ENCODE data around the gene FNDC4. TPM values are rescaled to one million over a fixed set of nuclear protein-coding genes. Genes with fewer than 3 reads are reported as not detected.
"Not testable (repeated sequence)": the region's sequence is repeated elsewhere in the genome, so short reads cannot be mapped to it uniquely, and the experiment has no call there.

Gene FNDC4
- 27.5 and 34.3 TPM in 2 replicates for total RNA-seq

DNA sequence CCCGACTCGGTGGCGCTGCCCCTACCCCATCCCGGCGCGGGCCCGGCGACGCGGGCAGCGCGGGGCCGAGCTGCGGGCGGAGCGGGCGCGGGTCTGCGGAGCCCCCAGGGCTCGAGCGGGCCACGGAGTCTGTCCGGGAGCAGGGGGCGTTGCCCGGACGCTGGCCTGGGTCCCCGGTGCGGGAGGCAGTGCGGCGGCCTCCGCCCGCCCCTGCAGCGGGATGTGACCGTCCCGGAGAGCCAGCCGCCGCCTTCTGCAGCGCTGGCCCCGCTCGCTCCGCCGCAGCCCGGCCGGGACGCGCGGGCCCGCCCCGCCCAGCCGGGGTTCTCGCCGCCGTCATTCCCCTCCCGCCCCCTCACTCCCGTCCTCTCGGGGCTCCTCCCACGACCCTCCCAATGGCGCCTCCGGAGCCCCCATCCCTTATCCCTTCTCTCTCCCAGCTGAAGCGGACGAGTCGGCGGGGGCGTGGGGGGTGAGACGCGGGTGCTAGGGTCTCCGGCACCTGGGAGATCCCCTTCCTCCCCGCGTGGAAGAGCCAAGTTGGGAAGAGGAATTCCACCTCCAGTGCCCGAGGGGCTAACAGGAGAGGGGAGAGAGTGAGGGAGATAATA, at the start of gene FNDC4:
FNDC4 (minus strand) TSS at position 257 of the 611 bp plus-strand sequence. CDS start 521 bp downstream, outside the sequence.
- no peak for DNase-seq (ENCODE audit: extremely low read depth, low read depth, low spot score)

- DNase-seq (ENCODE audit: extremely low read depth, low read depth, low spot score): no peak
Observed at GRCh38 chr2:27544143-27544821, 49.3 kb upstream of the FNDC4 start.

GRCh38 chr2:27539649-27540048, 44.6 kb upstream of the FNDC4 start:
- not testable (repeated sequence) for DNase-seq (ENCODE audit: extremely low read depth, low read depth, low spot score)

GRCh38 chr2:27538839-27539450, 43.9 kb upstream of the FNDC4 start:
- DNase-seq (ENCODE audit: extremely low read depth, low read depth, low spot score): not testable (repeated sequence)

GRCh38 chr2:27537287-27537686, 42.3 kb upstream of the FNDC4 start:
- DNase-seq (ENCODE audit: extremely low read depth, low read depth, low spot score): no peak

- DNase-seq (ENCODE audit: extremely low read depth, low read depth, low spot score): no peak
Observed at GRCh38 chr2:27531983-27532382, 37.0 kb upstream of the FNDC4 start.

GRCh38 chr2:27527182-27527581, 32.2 kb upstream of the FNDC4 start:
- no peak for DNase-seq (ENCODE audit: extremely low read depth, low read depth, low spot score)

GRCh38 chr2:27522400-27522945, 27.5 kb upstream of the FNDC4 start:
- DNase-seq (ENCODE audit: extremely low read depth, low read depth, low spot score): no peak

DNA sequence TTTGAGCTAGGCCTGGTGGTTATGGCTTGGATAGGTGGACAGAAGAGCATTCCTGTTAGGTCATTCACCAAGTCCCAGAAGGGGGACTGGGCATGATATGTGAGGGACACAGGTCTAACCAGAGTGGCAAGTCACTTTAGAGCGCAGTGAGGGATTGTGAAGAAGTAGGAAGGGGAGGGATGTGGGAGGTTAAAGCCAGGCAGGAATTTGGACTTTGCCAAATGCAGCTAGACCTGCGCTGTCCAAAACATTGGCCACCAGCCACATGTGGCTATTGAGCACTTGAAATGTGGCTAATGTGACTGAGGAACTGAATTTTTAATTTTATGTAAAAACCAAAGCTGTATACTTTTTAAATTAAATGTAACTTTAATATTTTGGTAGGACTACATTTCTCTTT, 25.3 kb upstream of the FNDC4 start:
- DNase-seq (ENCODE audit: extremely low read depth, low read depth, low spot score): no peak

GRCh38 chr2:27518782-27519113, 23.7 kb upstream of the FNDC4 start:
- DNase-seq (ENCODE audit: extremely low read depth, low read depth, low spot score): no peak

DNA sequence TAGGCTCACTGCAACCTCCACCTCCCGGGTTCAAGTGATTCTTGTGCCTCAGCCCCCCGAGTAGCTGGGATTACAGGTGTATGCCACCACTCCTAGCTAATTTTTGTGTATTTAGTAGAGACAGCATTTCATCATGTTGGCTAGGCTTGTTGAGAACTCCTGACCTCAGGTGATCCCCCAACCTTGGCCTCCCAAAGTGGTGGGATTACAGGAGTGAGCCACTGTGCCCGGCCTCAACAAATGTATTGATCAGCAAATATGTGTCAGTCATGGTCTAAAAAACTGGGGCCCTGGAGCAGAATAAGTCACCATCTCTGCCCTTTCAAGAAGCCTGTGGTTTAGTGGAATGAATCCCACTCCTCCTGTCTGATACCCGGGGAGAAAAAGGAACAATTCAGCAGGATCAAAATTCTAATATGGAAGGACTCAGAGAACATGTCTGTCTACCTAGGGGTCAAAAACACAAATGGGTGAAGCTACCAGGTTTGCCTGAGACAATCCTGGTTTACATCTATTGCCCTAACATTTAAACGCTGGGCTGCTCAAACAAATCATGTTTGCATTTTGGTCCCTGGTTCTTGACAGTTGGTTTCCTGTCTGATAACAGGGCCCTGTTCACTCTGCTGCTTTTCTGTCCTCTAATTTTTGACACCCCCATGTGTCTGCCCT, 23.2 kb upstream of the FNDC4 start:
- no peak for DNase-seq (ENCODE audit: extremely low read depth, low read depth, low spot score)

DNA sequence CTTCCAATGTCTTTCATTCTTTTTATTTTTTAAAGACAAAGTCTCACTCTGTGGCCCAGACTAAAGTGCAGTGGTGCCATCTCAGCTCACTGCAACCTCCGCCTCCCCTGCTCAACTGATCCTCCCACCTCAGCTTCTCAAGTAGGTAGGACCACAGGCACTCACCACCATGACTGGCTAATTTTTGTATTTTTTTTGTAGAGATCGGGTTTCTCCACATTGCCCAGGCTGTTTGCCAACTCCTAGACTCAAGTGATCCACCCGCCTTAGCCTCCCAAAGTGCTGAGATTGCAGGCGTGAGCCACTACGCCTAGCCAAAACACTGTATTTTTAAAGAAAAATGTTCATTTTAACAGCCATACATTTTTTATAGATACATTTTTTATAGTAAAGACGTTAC, 14.3 kb upstream of the FNDC4 start:
- DNase-seq (ENCODE audit: extremely low read depth, low read depth, low spot score): no peak

- no peak for DNase-seq (ENCODE audit: extremely low read depth, low read depth, low spot score)
Observed at GRCh38 chr2:27507293-27507692, 12.3 kb upstream of the FNDC4 start.

- DNase-seq (ENCODE audit: extremely low read depth, low read depth, low spot score): no peak
Observed at GRCh38 chr2:27506587-27506986, 11.6 kb upstream of the FNDC4 start.

DNA sequence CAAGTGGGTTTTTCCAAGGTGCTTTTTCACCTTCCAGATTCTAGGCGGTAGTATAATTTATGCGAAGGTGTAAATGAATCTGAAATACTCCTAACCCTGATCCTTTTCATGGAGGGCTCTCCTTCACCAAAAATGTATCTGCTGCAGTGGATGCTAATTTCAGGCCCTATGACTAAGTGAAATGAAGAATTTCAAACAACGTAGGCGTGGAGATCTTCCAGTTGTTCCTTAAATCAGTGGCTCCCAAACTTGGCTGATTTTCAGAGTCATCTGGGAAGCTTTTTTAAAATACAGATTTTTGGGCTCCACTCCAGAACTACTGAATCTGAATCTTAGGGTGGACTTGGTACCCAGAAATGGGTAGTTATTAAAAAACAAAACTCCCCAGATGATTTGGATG, 7.1 kb upstream of the FNDC4 start:
- DNase-seq (ENCODE audit: extremely low read depth, low read depth, low spot score): no peak

- DNase-seq (ENCODE audit: extremely low read depth, low read depth, low spot score): no peak
Observed at GRCh38 chr2:27501042-27501441, 6.0 kb upstream of the FNDC4 start.

DNA sequence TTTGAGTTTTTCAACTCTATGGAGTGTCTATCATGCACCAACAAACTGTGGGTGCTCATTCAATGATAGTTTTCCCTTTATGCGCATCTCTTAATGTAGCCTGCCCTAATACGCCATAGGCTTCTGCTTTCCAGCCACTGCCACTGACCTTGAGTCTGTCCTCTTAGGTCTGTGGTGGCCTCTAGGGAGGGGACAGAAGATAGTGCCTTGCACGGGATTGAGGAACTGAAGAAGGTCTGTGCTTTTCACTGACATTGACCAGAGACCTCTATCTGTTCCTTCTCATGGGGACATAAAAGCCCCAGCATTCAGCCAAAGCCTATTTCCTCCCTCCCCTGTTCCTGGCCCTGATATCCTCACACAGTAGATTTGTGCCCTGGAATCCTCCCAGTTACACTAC, 4.0 kb upstream of the FNDC4 start:
- DNase-seq (ENCODE audit: extremely low read depth, low read depth, low spot score): no peak

- no peak for DNase-seq (ENCODE audit: extremely low read depth, low read depth, low spot score)
Observed at GRCh38 chr2:27497288-27497627, 2.3 kb upstream of the FNDC4 start.

- no peak for DNase-seq (ENCODE audit: extremely low read depth, low read depth, low spot score)
Observed at GRCh38 chr2:27496357-27497287, 1.6 kb upstream of the FNDC4 start, which contains the start of gene GCKR. Gene GCKR (plus strand): TSS chr2:27496839. CDS start chr2:27496905, 66 bp downstream.

- DNase-seq (ENCODE audit: extremely low read depth, low read depth, low spot score): no peak
Observed at GRCh38 chr2:27495840-27496356, 898 bp upstream of the FNDC4 start.

All from glomerular endothelial cell (primary cell).